K562 (cell line): Measurements from ENCODE around the gene TTC28. TPM values are rescaled to one million over a fixed set of nuclear protein-coding genes. Genes with fewer than 3 reads are reported as not detected.
A peak's percentile ranks its signal among the peaks of the same experiment; 100 is the strongest.

Experiments used
- ATAC-seq: fragments of 200-7000 bp; cut with Tn5 transposase; 3 replicates; pipeline ENCODE4 v1.9.1; 2020; ENCODE audit warnings: moderate library complexity
- BruUV-seq: library from RNA; stranded (reverse); fragments of 400-500 nt; replicated peaks from 2 replicates; lab custom pipeline; 2021; lab: Mats Ljungman, UMichigan
- CTCF ChIA-PET: fragments of 300-600 bp; formaldehyde crosslinking; extraction: SDS; loops from one replicate; lab custom pipeline; 2021; ENCODE audit warnings: low intra/inter-chr PET ratio; lab: Yijun Ruan, JAX
- POLR2A ChIA-PET: fragments of 300-600, 350-650 bp; sonication (Branson Sonifier 250); formaldehyde crosslinking; extraction: SDS; loops from one replicate; lab custom pipeline; 2021; ENCODE audit warnings: antibody characterized with exemption, inconsistent platforms; lab: Yijun Ruan, JAX
- DNase-seq, 4 experiments: peaks; one replicate each; pipeline versions ENCODE4 v3.0.0 to v3.0.0-alpha.2; 2011 to 2018; ENCODE audit warnings: low spot score in 3 of 4, mixed read lengths in 3 of 4; ENCODE audit errors: extremely low read depth in 1 of 4
- FAIRE-seq: peaks from 2 replicates; lab custom pipeline; 2011; peaks lifted over from hg19 to GRCh38; lab: Jason Lieb, UNC
- H2AFZ ChIP-seq: 2 replicates; pipeline ENCODE4 v1.6.0; 2011; ENCODE audit warnings: low read depth, low read length, control low read depth, inconsistent platforms
- H3K27ac ChIP-seq: fragments of 200-600 bp; 3 replicates; pipeline ENCODE4 v1.8.0; 2011; ENCODE audit warnings: low read depth, mild to moderate bottlenecking, control low read depth, inconsistent platforms, low read length, moderate library complexity, mixed read lengths; ENCODE audit errors: extremely low read depth
- H3K27me3 ChIP-seq, 2 experiments: fragments of 300-600 bp in 1 of 2; 2 replicates in 1 of 2; 3 replicates in 1 of 2; pipeline versions ENCODE4 v1.6.0 to v1.8.0; 2011; ENCODE audit warnings: inconsistent platforms in 2 of 2, low read length in 2 of 2, mild to moderate bottlenecking in 1 of 2, mixed read lengths in 1 of 2, moderate library complexity in 1 of 2; ENCODE audit not compliant: control insufficient read depth in 2 of 2, insufficient read depth in 2 of 2
- H3K36me3 ChIP-seq: fragments of 300-600 bp; 3 replicates; pipeline ENCODE4 v1.8.0; 2011; ENCODE audit warnings: mild to moderate bottlenecking, low read length, inconsistent platforms; ENCODE audit not compliant: control insufficient read depth, insufficient read depth
- H3K4me1 ChIP-seq, 2 experiments: fragments of 200-600 bp in 1 of 2; replicated peaks in 1 of 2; 2 replicates in 1 of 2; 3 replicates in 1 of 2; pipeline versions ENCODE4 v1.5.1 to v1.8.0; 2011; ENCODE audit warnings: inconsistent platforms in 2 of 2, low read length in 2 of 2, mild to moderate bottlenecking in 1 of 2, mixed read lengths in 1 of 2, moderate library complexity in 1 of 2; ENCODE audit not compliant: control insufficient read depth in 2 of 2, insufficient read depth in 2 of 2
- H3K4me2 ChIP-seq: 2 replicates; pipeline ENCODE4 v1.6.1; 2011; ENCODE audit warnings: low read length, control low read depth, inconsistent platforms, mixed read lengths; ENCODE audit not compliant: insufficient read depth
- H3K4me3 ChIP-seq: fragments of 200-600 bp; sonication (generic), shearing (Covaris generic); 2 replicates; pipeline ENCODE4 v1.5.1; 2016; ENCODE audit warnings: control low read depth, inconsistent platforms
- H3K79me2 ChIP-seq: fragments of 200-600 bp; 3 replicates; pipeline ENCODE4 v1.8.0; 2011; ENCODE audit warnings: low read length, inconsistent platforms; ENCODE audit not compliant: control insufficient read depth, insufficient read depth
- H3K9ac ChIP-seq, 2 experiments: 2 replicates each; pipeline versions ENCODE4 v1.6.0 to v1.6.1; 2011; ENCODE audit warnings: low read depth in 2 of 2, low read length in 2 of 2, control low read depth in 1 of 2, inconsistent platforms in 1 of 2, mild to moderate bottlenecking in 1 of 2, mixed read lengths in 1 of 2; ENCODE audit not compliant: insufficient read depth in 1 of 2
- H3K9me1 ChIP-seq: one replicate; pipeline ENCODE4 v1.6.0; 2011; ENCODE audit warnings: inconsistent platforms, mild to moderate bottlenecking, low read length, moderate library complexity; ENCODE audit not compliant: control insufficient read depth, insufficient read depth
- H3K9me3 ChIP-seq: replicated peaks from 2 replicates; pipeline ENCODE4 v1.5.1; 2011; ENCODE audit warnings: low read depth, low read length, inconsistent platforms; ENCODE audit not compliant: control insufficient read depth, insufficient read depth
- H4K20me1 ChIP-seq: replicated peaks from 2 replicates; pipeline ENCODE4 v1.6.1; 2011; ENCODE audit warnings: low read length, inconsistent platforms, mixed read lengths; ENCODE audit not compliant: control insufficient read depth, insufficient read depth
- ADNP ChIP-seq: fragments of 200-800 bp; sonication (Bioruptor generic); IDR thresholded peaks from 2 replicates; pipeline ENCODE4 v1.6.1; 2016; ENCODE audit warnings: missing genetic modification characterization, missing compliant biosample characterization
- CC2D1A ChIP-seq: fragments of 450-650 bp; IDR thresholded peaks from 2 replicates; pipeline ENCODE4 v1.6.1; 2017; ENCODE audit warnings: mild to moderate bottlenecking
- CTBP1 ChIP-seq: fragments of 450-650 bp; IDR thresholded peaks from 2 replicates; pipeline ENCODE4 v1.6.1; 2016; ENCODE audit warnings: borderline replicate concordance
- HMBOX1 ChIP-seq: sonication (generic); IDR thresholded peaks from 2 replicates; pipeline ENCODE4 v1.6.1; 2016
- ID3 ChIP-seq, 2 experiments: fragments of 250-450 bp in 1 of 2; fragments of 450-650 bp in 1 of 2; sonication (Bioruptor Pico) in 1 of 2; IDR thresholded peaks; 2 replicates each; pipeline versions ENCODE4 v1.6.1 to v1.8.0; 2016 to 2021; ENCODE audit warnings: mild to moderate bottlenecking in 2 of 2, moderate library complexity in 2 of 2, missing compliant biosample characterization in 1 of 2, missing genetic modification characterization in 1 of 2
- JUNB ChIP-seq: fragments of 450-650 bp; formaldehyde crosslinking; conservative IDR thresholded peaks from 2 replicates; pipeline ENCODE4 v1.4.0; 2020; ENCODE audit warnings: mild to moderate bottlenecking
- KDM1A ChIP-seq, 2 experiments: fragments of 450-650 bp; IDR thresholded peaks; 2 replicates each; pipeline ENCODE4 v1.6.1; 2016; ENCODE audit warnings: mild to moderate bottlenecking in 2 of 2
- MEF2D ChIP-seq: conservative IDR thresholded peaks from 2 replicates; pipeline ENCODE4 v1.6.1; 2016; ENCODE audit warnings: low read depth, missing genetic modification characterization, missing compliant biosample characterization
- NFIX ChIP-seq: fragments of 250-450 bp; sonication (Bioruptor Pico); IDR thresholded peaks from 2 replicates; pipeline ENCODE4 v1.4.0; 2020; ENCODE audit warnings: low read depth, mild to moderate bottlenecking, moderate library complexity
- RHOXF2B ChIP-seq: fragments of 250-450 bp; sonication (Bioruptor Pico); conservative IDR thresholded peaks from 2 replicates; pipeline ENCODE4 v1.5.1; 2021
- SMARCC2 ChIP-seq: fragments of 450-650 bp; IDR thresholded peaks from 2 replicates; pipeline ENCODE4 v1.6.1; 2017; ENCODE audit warnings: antibody characterized with exemption, moderate library complexity, mild to moderate bottlenecking, low read depth
- TAF1 ChIP-seq: IDR thresholded peaks from 2 replicates; pipeline ENCODE4 v1.6.1; 2011; ENCODE audit warnings: mild to moderate bottlenecking, low read length, moderate library complexity; ENCODE audit not compliant: insufficient read depth, control insufficient read depth, severe bottlenecking; ENCODE audit errors: extremely low read depth
- TAL1 ChIP-seq: fragments of 450-650 bp; IDR thresholded peaks from 2 replicates; pipeline ENCODE4 v1.6.1; 2016; ENCODE audit warnings: mild to moderate bottlenecking
- TCF3 ChIP-seq: sonication (generic); formaldehyde crosslinking; IDR thresholded peaks from 2 replicates; pipeline ENCODE4 v1.4.0; 2020; ENCODE audit warnings: mild to moderate bottlenecking, missing genetic modification reagents
- TCF7 ChIP-seq: sonication (generic); IDR thresholded peaks from 2 replicates; pipeline ENCODE4 v1.6.1; 2016; ENCODE audit warnings: antibody characterized with exemption, borderline replicate concordance
- TEAD4 ChIP-seq, 2 experiments: sonication (generic) in 1 of 2; formaldehyde crosslinking in 1 of 2; IDR thresholded peaks; 2 replicates each; pipeline versions ENCODE4 v1.6.1 to v1.8.0; 2012 to 2022; ENCODE audit warnings: borderline replicate concordance in 1 of 2, inconsistent platforms in 1 of 2, low read length in 1 of 2, mild to moderate bottlenecking in 1 of 2, missing genetic modification reagents in 1 of 2
- WHSC1 ChIP-seq: IDR thresholded peaks from one replicate; pipeline ENCODE4 v1.6.1; 2012; ENCODE audit warnings: low read length, control low read depth, inconsistent platforms
- ZNF280B ChIP-seq: fragments of 250-450 bp; sonication (Bioruptor Pico); IDR thresholded peaks from 2 replicates; pipeline ENCODE4 v1.5.1; 2021; ENCODE audit warnings: mild to moderate bottlenecking
- ZNF57 ChIP-seq: fragments of 450-650 bp; formaldehyde crosslinking; IDR thresholded peaks from 2 replicates; pipeline ENCODE4 v1.4.0; 2020; ENCODE audit warnings: mild to moderate bottlenecking, moderate library complexity
- ZNF699 ChIP-seq: fragments of 250-450 bp; sonication (Bioruptor Pico); IDR thresholded peaks from 2 replicates; pipeline ENCODE4 v1.8.0; 2021; ENCODE audit warnings: mild to moderate bottlenecking, moderate library complexity; ENCODE audit not compliant: insufficient replicate concordance
- WGBS: fragments of 100-300 bp; shearing (Covaris generic); methylation state at CpG from one replicate; pipeline ENCODE4 v1.1.6; 2016; ENCODE audit warnings: low coverage, mixed read lengths; ENCODE audit not compliant: insufficient coverage; ENCODE audit errors: missing lambda C conversion rate; 5-methylcytosine and 5-hydroxymethylcytosine counted together
- in situ Hi-C: fragments of 300-500 bp; cut with MboI; formaldehyde crosslinking; loops from 4 replicates; pipeline ENCODE4 v1.15.0; 2018; ENCODE audit warnings: inconsistent platforms, mixed read lengths
- intact Hi-C: fragments of 100-400 bp; cut with micrococcal nuclease; formaldehyde crosslinking; loops from 2 replicates; pipeline ENCODE4 v1.14.2; 2022
- polyA plus RNA-seq, 8 experiments: library from polyadenylated mRNA; depleted of rRNA in 4 of 8; stranded (reverse) in 5 of 8; unstranded in 3 of 8; fragments of >200 nt; fragmentation: Nextera tagmentation in 2 of 8; fragmentation: Illumina TruSeq in 1 of 8; extraction: Ambion mirVana in 2 of 8; extraction: Trizol in 1 of 8; gene quantifications; 2 replicates each; pipeline versions ENCODE4 v1.2.1 to v1.2.3, GENCODE V29; 2011 to 2014; ENCODE audit warnings: inconsistent platforms in 1 of 8, missing spikeins in 1 of 8
- total RNA-seq, 7 experiments: library from RNA; depleted of rRNA in 6 of 7; stranded (reverse); fragments of >200 nt in 6 of 7; fragmentation: Illumina TruSeq in 2 of 7; extraction: Trizol in 2 of 7; gene quantifications; 2 replicates each; pipeline versions ENCODE4 v1.2.1 to v1.2.3, GENCODE V29; 2011 to 2021; ENCODE audit warnings: low replicate concordance in 1 of 7

Gene TTC28
- total and polyA plus RNA-seq, 9 of the 15 experiments (the other 6 are each of a cell fraction or from before 2014, with no cell fraction given), result 0.22 to 10.7 (median 3.1) TPM

- Histone ChIP-seq H3K9me1 (no peaks in the 10 kb centered on the region), H3K4me2 (no peak overlapping the region), H4K20me1 (no peaks in the 10 kb centered on the region), H3K9ac (no peak overlapping the region), H3K9me3 (no peaks in the 10 kb centered on the region), H3K27ac (no peak overlapping the region), H3K36me3 (no peaks in the 10 kb centered on the region), H3K4me1 (no peaks in the 10 kb centered on the region; a peak in 1 of 5 replicates), H3K27me3 (no peaks in the 10 kb centered on the region), H3K79me2 (no peaks in the 10 kb centered on the region), H3K4me3 (no peak overlapping the region), H2AFZ (no peak overlapping the region)
- peak in 2 of 4 experiments; percentile 11 to 24 for DNase-seq
- POLR2A ChIA-PET, result no interaction called here
- intact Hi-C loops, result no loop called here
- no peak for FAIRE-seq
- BruUV-seq, result no TSS peak
- CTCF ChIA-PET, result no interaction called here
- in situ Hi-C loops, result no loop called here
- WGBS, result 0% methylated on average over 2 of the region's 2 CpGs
- ATAC-seq, result no peak
- TF ChIP-seq NFIX (CRISPR knock-in tag), result no peak
- TF ChIP-seq MEF2D (tag), result no peak
- peak; percentile 79 for TF ChIP-seq TEAD4 (IDR thresholded peaks at IDR 0.05; ENCODE audit: low read length)
- TF ChIP-seq TEAD4 (CRISPR knock-in tag; IDR thresholded peaks at IDR 0.05; ENCODE audit: borderline replicate concordance), result no peak
- TF ChIP-seq TCF3 (CRISPR knock-in tag), result peak; percentile 69
- peak; percentile 64 for TF ChIP-seq TAL1
- TF ChIP-seq ZNF280B (CRISPR knock-in tag), result no peak
- no peak for TF ChIP-seq JUNB (CRISPR knock-in tag)
- TF ChIP-seq KDM1A (IDR thresholded peaks at IDR 0.05), result peak; percentile 97
- TF ChIP-seq WHSC1, result no peak
- TF ChIP-seq HMBOX1, result peak; percentile 71; the same call in 1 of the 2 replicates
- TF ChIP-seq ZNF57 (CRISPR knock-in tag), result no peak
- TF ChIP-seq ZNF699 (CRISPR knock-in tag), result no peak
- no peak for TF ChIP-seq CTBP1
- no peak for TF ChIP-seq RHOXF2B (CRISPR knock-in tag)
- peak; percentile 94 for TF ChIP-seq TCF7
- 0 out of 2 replicates have a peak, but pooled peaks have one; percentile 18 for TF ChIP-seq CC2D1A
- no peak for TF ChIP-seq SMARCC2
- no peak for TF ChIP-seq ADNP
- TF ChIP-seq TAF1, result no peak
- TF ChIP-seq ID3 (CRISPR knock-in tag; IDR thresholded peaks at IDR 0.05), result no peak
- peak; percentile 58; the same call in 1 of the 2 replicates for TF ChIP-seq ID3 (tag; IDR thresholded peaks at IDR 0.05)
Measured at GRCh38 chr22:28395920-28396753, 283.5 kb downstream of the TTC28 start.
